ENCODE data around the gene TEAD1. TPM values are rescaled to one million over a fixed set of nuclear protein-coding genes. Genes with fewer than 3 reads are reported as not detected.
"Not testable (repeated sequence)": the region's sequence is repeated elsewhere in the genome, so short reads cannot be mapped to it uniquely, and the experiment has no call there.

The TEAD1 gene
- total RNA-seq, 4 donors from 2014 or later: 184 to 272 (median 208) TPM

- Histone ChIP-seq H3K27me3 (no peaks in the 10 kb centered on the region), H3K9me3 (no peaks in the 10 kb centered on the region), H3K36me3 (no peaks in the 10 kb centered on the region), H3K4me1 (peaks cover 0 to 21% (median 3%) of the 10 kb centered on the region in 3 donors), H3K4me3 (no peak overlapping the region), H3K27ac (no peak overlapping the region)
- no peak for TF ChIP-seq EP300 (IDR thresholded peaks at IDR 0.05)
- no peak for TF ChIP-seq CTCF (IDR thresholded peaks at IDR 0.05)
- no peak for TF ChIP-seq POLR2A (IDR thresholded peaks at IDR 0.05)
- TF ChIP-seq POLR2AphosphoS5 (IDR thresholded peaks at IDR 0.05): no peak
- 59 to 84% methylated on average over 6 to 7 of the region's 9 CpGs for WGBS, 2 donors (ENCODE audit: low coverage in 1 of 2)
- no peak for ATAC-seq
These were observed 81.6 kb downstream of the TEAD1 start for GRCh38 chr11:12755510-12756453.

- peaks cover 0 to 27% (median 3%) of the 10 kb centered on the region in 3 donors for H3K4me1 ChIP-seq
- H3K27me3 ChIP-seq: no peaks in the 10 kb centered on the region
- ATAC-seq: no peak
- no peaks in the 10 kb centered on the region for H3K36me3 ChIP-seq
- no peak overlapping the region for H3K4me3 ChIP-seq
- no peaks in the 10 kb centered on the region for H3K9me3 ChIP-seq
- WGBS, 2 donors (ENCODE audit: low coverage in 1 of 2): 90 to 100% methylated on average over 1 of the region's 1 CpG
- no peak overlapping the region for H3K27ac ChIP-seq
- TF ChIP-seq POLR2A (IDR thresholded peaks at IDR 0.05): no peak
- TF ChIP-seq POLR2AphosphoS5 (IDR thresholded peaks at IDR 0.05): no peak
- TF ChIP-seq EP300 (IDR thresholded peaks at IDR 0.05): no peak
- no peak for TF ChIP-seq CTCF (IDR thresholded peaks at IDR 0.05)
These were observed 82.2 kb downstream of the TEAD1 start for GRCh38 chr11:12756454-12756806.

- Histone ChIP-seq H3K27ac (no peak overlapping the region), H3K9me3 (no peaks in the 10 kb centered on the region), H3K27me3 (no peaks in the 10 kb centered on the region), H3K36me3 (no peaks in the 10 kb centered on the region), H3K4me1 (peaks cover 0 to 30% (median 3%) of the 10 kb centered on the region in 3 donors), H3K4me3 (no peak overlapping the region)
- ATAC-seq: no peak
- TF ChIP-seq EP300 (IDR thresholded peaks at IDR 0.05): no peak
- WGBS, 2 donors (ENCODE audit: low coverage in 1 of 2): 50 to 68% methylated on average over 3 of the region's 3 CpGs
These were observed 82.6 kb downstream of the TEAD1 start for GRCh38 chr11:12756867-12757266.

- H3K36me3 ChIP-seq: no peaks in the 10 kb centered on the region
- no peak for TF ChIP-seq POLR2A (IDR thresholded peaks at IDR 0.05)
- TF ChIP-seq EP300 (IDR thresholded peaks at IDR 0.05): no peak
- TF ChIP-seq POLR2AphosphoS5 (IDR thresholded peaks at IDR 0.05): no peak
- TF ChIP-seq CTCF (IDR thresholded peaks at IDR 0.05): no peak
- H3K9me3 ChIP-seq: no peaks in the 10 kb centered on the region
- no peak for ATAC-seq
- no peaks in the 10 kb centered on the region for H3K27me3 ChIP-seq
- H3K4me3 ChIP-seq: no peak overlapping the region
- peaks cover 0 to 36% (median 3%) of the 10 kb centered on the region in 3 donors for H3K4me1 ChIP-seq
- H3K27ac ChIP-seq: no peak overlapping the region
- 60 to 74% methylated on average over 2 of the region's 2 CpGs for WGBS, 2 donors (ENCODE audit: low coverage in 1 of 2)
These were observed 83.2 kb downstream of the TEAD1 start for GRCh38 chr11:12757416-12757815.

GRCh38 chr11:12758117-12758516 lies 83.9 kb downstream of the TEAD1 start:
- H3K27me3 ChIP-seq, H3K4me3 ChIP-seq, H3K27ac ChIP-seq, H3K36me3 ChIP-seq, ATAC-seq, H3K9me3 ChIP-seq: not testable (repeated sequence)
- H3K4me1 ChIP-seq: peaks cover 0 to 43% (median 3%) of the 10 kb centered on the region in 3 donors
- WGBS, 2 donors (ENCODE audit: low coverage in 1 of 2): 95% methylated on average over 4 of the region's 6 CpGs; no CpG with 5 or more reads in 1 of the 2 donors

GRCh38 chr11:12761029-12761428 lies 86.8 kb downstream of the TEAD1 start:
- 55 to 100% methylated on average over 2 to 3 of the region's 3 CpGs for WGBS, 2 donors (ENCODE audit: low coverage in 1 of 2)
- Histone ChIP-seq H3K27ac (no peak overlapping the region), H3K4me1 (peaks cover 0 to 50% (median 6%) of the 10 kb centered on the region in 3 donors), H3K4me3 (no peak overlapping the region), H3K36me3 (peaks cover 0 to 19% of the 10 kb centered on the region in 2 donors), H3K27me3 (no peaks in the 10 kb centered on the region), H3K9me3 (no peaks in the 10 kb centered on the region)
- TF ChIP-seq EP300 (IDR thresholded peaks at IDR 0.05) (no peak), CTCF (IDR thresholded peaks at IDR 0.05) (no peak), POLR2A (IDR thresholded peaks at IDR 0.05) (no peak), POLR2AphosphoS5 (IDR thresholded peaks at IDR 0.05) (no peak)
- ATAC-seq: no peak

Data from gastroesophageal sphincter (tissue), 4 donors.